Osteocyte (in vitro differentiated cells): ENCODE measurements around the gene RNF151. TPM values are rescaled to one million over a fixed set of nuclear protein-coding genes. Genes with fewer than 3 reads are reported as not detected.
"Not testable (repeated sequence)": the region's sequence is repeated elsewhere in the genome, so short reads cannot be mapped to it uniquely, and the experiment has no call there.

ENCODE experiments used
- DNase-seq: peaks from one replicate; pipeline ENCODE4 v3.0.0; 2021; ENCODE audit warnings: mixed read lengths; ENCODE audit not compliant: unreplicated experiment; ENCODE audit errors: extremely low spot score
- H3K27ac Mint-ChIP-seq: one replicate; pipeline ENCODE4 v1.8.0; 2021; ENCODE audit warnings: mild to moderate bottlenecking, mixed read lengths; ENCODE audit not compliant: unreplicated experiment
- H3K27me3 Mint-ChIP-seq: one replicate; pipeline ENCODE4 v1.8.0; 2021; ENCODE audit warnings: mixed read lengths; ENCODE audit not compliant: unreplicated experiment
- H3K36me3 Mint-ChIP-seq: one replicate; pipeline ENCODE4 v1.8.0; 2021; ENCODE audit warnings: mixed read lengths; ENCODE audit not compliant: unreplicated experiment
- H3K4me1 Mint-ChIP-seq: one replicate; pipeline ENCODE4 v1.8.0; 2021; ENCODE audit warnings: mixed read lengths; ENCODE audit not compliant: unreplicated experiment
- H3K4me3 Mint-ChIP-seq: one replicate; pipeline ENCODE4 v1.8.0; 2021; ENCODE audit warnings: mild to moderate bottlenecking, moderate library complexity, mixed read lengths; ENCODE audit not compliant: unreplicated experiment
- H3K9me3 Mint-ChIP-seq: one replicate; pipeline ENCODE4 v1.8.0; 2021; ENCODE audit warnings: mixed read lengths; ENCODE audit not compliant: unreplicated experiment
- total RNA-seq: library from RNA; stranded (reverse); gene quantifications from 2 replicates; pipeline ENCODE4 v1.2.1, GENCODE V29; 2021
- TF ChIP-seq, protein P1 (sequence below): fragments of 200-600 bp; sonication (generic); IDR thresholded peaks from 2 replicates; pipeline ENCODE4 v1.5.0; 2021; ENCODE audit warnings: antibody characterized with exemption, mild to moderate bottlenecking, moderate library complexity

Gene RNF151
- total RNA-seq, 1 donor from 2014 or later, result 0.46 TPM

DNA sequence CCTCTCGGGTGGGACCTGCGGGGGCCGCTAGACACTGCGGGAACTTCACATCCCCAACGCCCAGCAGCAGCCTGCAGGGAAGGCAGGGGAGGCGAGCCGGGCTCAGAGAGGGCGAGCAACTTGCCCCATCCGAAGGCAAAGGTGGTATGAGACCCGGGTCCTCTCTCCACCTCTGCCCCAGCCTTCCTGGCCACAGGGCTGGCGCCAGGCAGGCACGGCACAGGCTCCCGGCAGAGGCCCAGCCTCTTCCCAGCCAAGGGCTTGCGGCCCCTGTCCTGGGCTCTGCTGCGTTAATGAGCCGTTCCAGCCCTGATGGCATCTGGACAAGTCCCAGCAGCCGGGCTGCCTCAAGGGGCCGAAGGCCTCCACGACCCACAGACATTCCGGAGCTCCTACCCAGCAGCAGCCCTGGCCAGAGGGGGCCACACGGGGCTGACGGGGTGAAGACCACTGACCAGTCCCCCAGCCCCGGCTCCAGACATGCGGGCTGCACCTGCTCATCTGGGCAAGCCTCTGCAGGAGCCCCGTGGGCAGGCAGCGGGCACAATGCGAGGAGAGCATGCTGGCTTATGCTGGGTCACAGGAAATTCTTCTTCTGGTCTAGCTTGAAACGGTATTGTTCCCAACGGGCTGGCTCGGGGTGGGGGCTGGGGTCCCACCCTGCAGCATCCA, 47.2 kb upstream of the RNF151 start:
- peaks cover 47% of the 10 kb centered on the region for H3K27me3 Mint-ChIP-seq
- no peaks in the 10 kb centered on the region for H3K36me3 Mint-ChIP-seq
- DNase-seq, result no peak
- H3K4me1 Mint-ChIP-seq, result peaks cover 13% of the 10 kb centered on the region
- H3K4me3 Mint-ChIP-seq, result no peak overlapping the region
- H3K9me3 Mint-ChIP-seq, result no peaks in the 10 kb centered on the region
- TF ChIP-seq, protein P1, sequence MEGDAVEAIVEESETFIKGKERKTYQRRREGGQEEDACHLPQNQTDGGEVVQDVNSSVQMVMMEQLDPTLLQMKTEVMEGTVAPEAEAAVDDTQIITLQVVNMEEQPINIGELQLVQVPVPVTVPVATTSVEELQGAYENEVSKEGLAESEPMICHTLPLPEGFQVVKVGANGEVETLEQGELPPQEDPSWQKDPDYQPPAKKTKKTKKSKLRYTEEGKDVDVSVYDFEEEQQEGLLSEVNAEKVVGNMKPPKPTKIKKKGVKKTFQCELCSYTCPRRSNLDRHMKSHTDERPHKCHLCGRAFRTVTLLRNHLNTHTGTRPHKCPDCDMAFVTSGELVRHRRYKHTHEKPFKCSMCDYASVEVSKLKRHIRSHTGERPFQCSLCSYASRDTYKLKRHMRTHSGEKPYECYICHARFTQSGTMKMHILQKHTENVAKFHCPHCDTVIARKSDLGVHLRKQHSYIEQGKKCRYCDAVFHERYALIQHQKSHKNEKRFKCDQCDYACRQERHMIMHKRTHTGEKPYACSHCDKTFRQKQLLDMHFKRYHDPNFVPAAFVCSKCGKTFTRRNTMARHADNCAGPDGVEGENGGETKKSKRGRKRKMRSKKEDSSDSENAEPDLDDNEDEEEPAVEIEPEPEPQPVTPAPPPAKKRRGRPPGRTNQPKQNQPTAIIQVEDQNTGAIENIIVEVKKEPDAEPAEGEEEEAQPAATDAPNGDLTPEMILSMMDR, result no peak
- H3K27ac Mint-ChIP-seq, result no peak overlapping the region

DNA sequence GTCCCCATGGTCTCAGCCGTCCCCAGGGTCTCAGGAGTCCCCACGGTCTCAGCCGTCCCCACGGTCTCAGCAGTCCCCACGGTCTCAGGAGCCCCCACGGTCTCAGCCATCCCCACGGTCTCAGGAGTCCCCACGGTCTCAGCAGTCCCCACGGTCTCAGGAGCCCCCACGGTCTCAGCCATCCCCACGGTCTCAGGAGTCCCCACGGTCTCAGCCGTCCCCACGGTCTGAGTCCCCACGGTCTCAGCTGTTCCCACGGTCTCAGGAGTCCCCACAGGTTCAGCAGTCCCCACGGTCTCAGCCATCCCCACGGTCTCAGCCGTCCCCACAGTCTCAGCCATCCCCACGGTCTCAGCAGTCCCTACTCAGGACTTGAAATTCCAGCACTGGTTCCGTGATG, 46.5 kb upstream of the RNF151 start:
- not testable (repeated sequence) for H3K27ac Mint-ChIP-seq, DNase-seq, H3K4me3 Mint-ChIP-seq, H3K36me3 Mint-ChIP-seq, H3K9me3 Mint-ChIP-seq
- Mint-ChIP-seq H3K27me3 (peaks cover 43% of the 10 kb centered on the region), H3K4me1 (peaks cover 16% of the 10 kb centered on the region)

- H3K27ac Mint-ChIP-seq, result no peak overlapping the region
- H3K36me3 Mint-ChIP-seq, result no peaks in the 10 kb centered on the region
- TF ChIP-seq, protein P1, result no peak
- DNase-seq, result no peak
- H3K27me3 Mint-ChIP-seq, result peaks cover 38% of the 10 kb centered on the region
- H3K9me3 Mint-ChIP-seq, result no peaks in the 10 kb centered on the region
- H3K4me3 Mint-ChIP-seq, result no peak overlapping the region
- peaks cover 16% of the 10 kb centered on the region for H3K4me1 Mint-ChIP-seq
These were observed 45.9 kb upstream of the RNF151 start for GRCh38 chr16:1920727-1921171.

DNA sequence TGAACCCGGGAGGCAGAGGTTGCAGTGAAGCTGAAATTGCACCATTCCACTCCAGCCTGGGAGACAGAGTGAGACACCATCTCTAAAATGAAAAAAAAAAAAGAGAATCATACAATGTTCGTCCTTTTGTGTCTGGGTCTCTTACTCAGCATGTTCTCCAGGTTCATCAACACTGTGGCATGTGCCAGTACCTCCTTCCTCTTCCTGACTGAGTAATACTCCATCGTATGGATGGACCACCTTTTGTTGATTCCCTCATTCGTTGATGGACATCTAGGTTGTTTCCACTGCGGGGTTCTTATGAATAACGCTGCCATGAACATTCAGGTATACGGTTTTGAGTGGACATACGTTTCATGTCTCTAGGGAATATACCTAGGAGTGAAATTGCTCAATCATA, 44.3 kb upstream of the RNF151 start:
- H3K27me3 Mint-ChIP-seq, result peaks cover 26% of the 10 kb centered on the region
- TF ChIP-seq, protein P1, result no peak
- no peaks in the 10 kb centered on the region for H3K36me3 Mint-ChIP-seq
- DNase-seq, result no peak
- H3K9me3 Mint-ChIP-seq, result no peaks in the 10 kb centered on the region
- H3K4me3 Mint-ChIP-seq, result no peak overlapping the region
- H3K4me1 Mint-ChIP-seq, result peaks cover 15% of the 10 kb centered on the region
- no peak overlapping the region for H3K27ac Mint-ChIP-seq

- Mint-ChIP-seq H3K27me3 (peaks cover 26% of the 10 kb centered on the region), H3K9me3 (no peaks in the 10 kb centered on the region), H3K27ac (no peak overlapping the region), H3K4me1 (peaks cover 15% of the 10 kb centered on the region), H3K36me3 (no peaks in the 10 kb centered on the region), H3K4me3 (no peak overlapping the region)
- TF ChIP-seq, protein P1, result peak; percentile 50
- no peak for DNase-seq
These were observed 43.2 kb upstream of the RNF151 start for GRCh38 chr16:1923299-1924034.
